Measurements from ENCODE around the gene ETV6.

GRCh38 chr12:11752403-11753149 is 103.1 kb downstream of the ETV6 start:
- TF ChIP-seq CTCF (IDR thresholded peaks at IDR 0.05) (no peak), POLR2A (IDR thresholded peaks at IDR 0.05) (no peak)

Data from right lobe of liver (tissue), 4 donors.